ENCODE measurements around the gene GLB1L. TPM values are rescaled to one million over a fixed set of nuclear protein-coding genes. Genes with fewer than 3 reads are reported as not detected.
A peak's percentile ranks its signal among the peaks of the same experiment; 100 is the strongest.

The GLB1L gene
- total RNA-seq, 1 donor from 2014 or later = 1.8 TPM

DNA sequence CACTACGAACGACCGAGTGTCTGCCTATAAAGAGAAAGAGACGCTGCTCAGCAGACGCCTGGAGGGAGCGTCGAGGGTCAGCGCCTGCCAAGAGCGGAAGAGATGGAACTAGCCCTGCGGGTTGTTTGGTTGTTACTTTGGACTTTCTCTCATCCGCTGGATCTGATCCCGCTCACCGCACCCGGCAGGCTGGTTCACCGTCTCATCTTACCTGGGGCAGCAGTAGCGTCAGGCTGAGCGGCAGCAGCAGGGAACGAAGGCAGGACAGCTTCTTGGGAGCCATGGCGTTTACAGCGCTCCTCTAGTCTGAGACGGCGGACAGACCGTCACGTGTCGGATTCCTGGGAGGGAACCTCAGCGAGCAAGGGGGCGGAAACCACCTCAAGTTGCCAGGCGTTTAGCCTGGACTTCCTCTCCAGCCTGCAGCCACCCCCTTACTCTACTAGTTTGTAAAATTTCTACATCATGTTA is 1.9 kb downstream of the GLB1L start:
- no peak overlapping the region for H3K4me3 ChIP-seq
- H3K4me1 ChIP-seq = peaks cover 5 to 23% of the 10 kb centered on the region in 2 donors
- H3K9me3 ChIP-seq = no peaks in the 10 kb centered on the region
- H3K36me3 ChIP-seq = peaks cover 7 to 12% of the 10 kb centered on the region in 2 donors
- no peak overlapping the region for H3K27ac ChIP-seq
- intact Hi-C loops (cut with DNase I) = no loop called here
- DNase-seq (ENCODE audit: low spot score in 2 of 2) = no peak
- TF ChIP-seq, protein P1, sequence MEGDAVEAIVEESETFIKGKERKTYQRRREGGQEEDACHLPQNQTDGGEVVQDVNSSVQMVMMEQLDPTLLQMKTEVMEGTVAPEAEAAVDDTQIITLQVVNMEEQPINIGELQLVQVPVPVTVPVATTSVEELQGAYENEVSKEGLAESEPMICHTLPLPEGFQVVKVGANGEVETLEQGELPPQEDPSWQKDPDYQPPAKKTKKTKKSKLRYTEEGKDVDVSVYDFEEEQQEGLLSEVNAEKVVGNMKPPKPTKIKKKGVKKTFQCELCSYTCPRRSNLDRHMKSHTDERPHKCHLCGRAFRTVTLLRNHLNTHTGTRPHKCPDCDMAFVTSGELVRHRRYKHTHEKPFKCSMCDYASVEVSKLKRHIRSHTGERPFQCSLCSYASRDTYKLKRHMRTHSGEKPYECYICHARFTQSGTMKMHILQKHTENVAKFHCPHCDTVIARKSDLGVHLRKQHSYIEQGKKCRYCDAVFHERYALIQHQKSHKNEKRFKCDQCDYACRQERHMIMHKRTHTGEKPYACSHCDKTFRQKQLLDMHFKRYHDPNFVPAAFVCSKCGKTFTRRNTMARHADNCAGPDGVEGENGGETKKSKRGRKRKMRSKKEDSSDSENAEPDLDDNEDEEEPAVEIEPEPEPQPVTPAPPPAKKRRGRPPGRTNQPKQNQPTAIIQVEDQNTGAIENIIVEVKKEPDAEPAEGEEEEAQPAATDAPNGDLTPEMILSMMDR (IDR thresholded peaks at IDR 0.05) = no peak
- H3K27me3 ChIP-seq = no peaks in the 10 kb centered on the region

DNA sequence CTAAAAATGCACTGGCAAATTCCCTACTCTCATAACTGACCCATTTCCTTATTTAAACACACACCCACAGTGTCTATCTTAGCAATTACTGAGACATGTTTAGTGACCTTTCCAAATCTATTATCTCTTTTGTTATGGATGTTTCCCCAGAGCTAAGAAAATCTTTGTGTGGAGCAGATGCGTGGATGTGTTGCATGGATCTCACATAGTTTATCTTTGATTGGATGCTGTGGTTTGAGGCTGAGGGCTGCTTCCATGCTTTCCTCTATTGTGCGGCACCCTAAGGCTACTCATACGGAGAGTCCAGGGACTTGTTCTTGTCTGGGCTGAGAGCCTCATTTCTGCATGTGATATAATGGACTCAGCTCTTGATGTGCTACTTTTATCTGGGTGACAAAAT is 10.9 kb downstream of the GLB1L start:
- Histone ChIP-seq H3K36me3 (peaks cover 51 to 63% of the 10 kb centered on the region in 2 donors), H3K9me3 (no peaks in the 10 kb centered on the region), H3K27ac (no peak overlapping the region), H3K27me3 (no peaks in the 10 kb centered on the region), H3K4me1 (peaks cover 0 to 11% of the 10 kb centered on the region in 2 donors), H3K4me3 (no peak overlapping the region)
- no peak for DNase-seq (ENCODE audit: low spot score in 2 of 2)
- intact Hi-C loops (cut with DNase I) = no loop called here
- TF ChIP-seq, protein P1 (IDR thresholded peaks at IDR 0.05) = no peak

DNA sequence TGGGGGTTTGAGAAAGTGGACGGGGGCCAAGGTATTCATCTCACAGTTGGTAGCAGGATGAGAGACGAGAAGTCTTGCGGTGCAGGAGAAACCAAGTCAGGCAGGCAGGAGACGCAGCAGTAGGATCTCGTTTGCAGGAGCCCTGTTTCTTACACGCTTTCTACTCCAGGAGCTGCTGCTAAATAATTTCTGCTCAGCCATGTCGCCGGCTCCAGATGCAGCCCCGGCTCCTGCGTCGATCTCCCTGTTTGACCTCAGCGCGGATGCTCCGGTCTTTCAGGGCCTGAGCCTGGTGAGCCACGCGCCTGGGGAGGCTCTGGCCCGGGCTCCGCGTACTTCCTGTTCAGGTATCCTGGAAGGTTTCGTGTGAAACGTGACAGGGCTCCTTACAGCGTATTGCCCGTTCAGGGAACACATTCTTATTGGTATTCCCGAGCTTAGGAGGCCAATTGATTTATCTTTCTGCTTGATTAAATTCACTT is 15.1 kb downstream of the GLB1L start:
- H3K4me3 ChIP-seq = peak overlapping the region; percentile 66 to 96
- peaks cover 32 to 44% of the 10 kb centered on the region in 2 donors for H3K36me3 ChIP-seq
- H3K4me1 ChIP-seq = peaks cover 4 to 23% of the 10 kb centered on the region in 2 donors
- intact Hi-C loops (cut with DNase I) = no loop called here
- DNase-seq (ENCODE audit: low spot score in 2 of 2) = no peak
- peak overlapping the region; percentile 93 to 97 for H3K27ac ChIP-seq
- H3K9me3 ChIP-seq = no peaks in the 10 kb centered on the region
- TF ChIP-seq, protein P1 (IDR thresholded peaks at IDR 0.05) = no peak
- H3K27me3 ChIP-seq = no peaks in the 10 kb centered on the region

- H3K4me1 ChIP-seq = peaks cover 4 to 23% of the 10 kb centered on the region in 2 donors
- H3K4me3 ChIP-seq = peak within 1 kb of the TSS; percentile 66 to 96
- H3K9me3 ChIP-seq = no peaks in the 10 kb centered on the region
- TF ChIP-seq, protein P1 (IDR thresholded peaks at IDR 0.05) = no peak
- intact Hi-C loops (cut with DNase I) = loop anchor here (1.0 kb wide), 5 partner anchors 10 to 65 kb away; partner anchors contain the start of genes CNPPD1, GLB1L, STK16 and ZFAND2B
- DNase-seq (ENCODE audit: low spot score in 2 of 2) = peak; percentile 98 to 99
- H3K27ac ChIP-seq = peak within 1 kb of the TSS; percentile 93 to 97
- H3K27me3 ChIP-seq = no peaks in the 10 kb centered on the region
- peaks cover 32 to 44% of the 10 kb centered on the region in 2 donors for H3K36me3 ChIP-seq
Observed at GRCh38 chr2:219229305-219230058, 15.8 kb downstream of the GLB1L start, which contains the start of the genes ANKZF1 and ATG9A. TSS of gene ANKZF1 (plus strand) at chr2:219229806. CDS start at chr2:219230258, 452 bp downstream. TSS of gene ATG9A (minus strand) at chr2:219229636. CDS start at chr2:219228024, 1,612 bp downstream.

DNA sequence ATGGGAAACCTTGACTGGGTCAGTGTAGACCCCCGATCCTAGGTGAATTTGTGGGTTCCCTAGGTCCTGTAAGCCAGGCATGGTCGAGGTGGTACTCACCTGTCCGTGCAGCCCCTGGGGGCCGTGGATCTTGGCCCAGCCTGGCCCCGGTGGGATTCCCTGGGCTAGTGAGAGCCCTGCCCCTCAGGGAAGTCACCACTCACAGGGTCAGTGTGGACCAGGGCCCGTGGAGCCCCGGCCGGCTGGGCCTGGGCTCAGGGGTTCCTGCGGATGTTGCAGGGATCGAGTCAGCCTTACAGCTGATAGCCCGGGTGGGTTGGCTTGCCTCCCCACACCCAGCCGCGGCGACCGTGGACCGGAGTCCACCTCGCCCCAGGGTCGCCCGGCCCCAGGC is 16.3 kb downstream of the GLB1L start:
- TF ChIP-seq, protein P1 (IDR thresholded peaks at IDR 0.05) = no peak
- intact Hi-C loops (cut with DNase I) = loop anchor here (1.0 kb wide), 5 partner anchors 10 to 65 kb away; partner anchors contain the start of genes CNPPD1, GLB1L, STK16 and ZFAND2B
- no peaks in the 10 kb centered on the region for H3K27me3 ChIP-seq
- DNase-seq (ENCODE audit: low spot score in 2 of 2) = no peak
- H3K4me3 ChIP-seq = peak overlapping the region; percentile 66 to 96
- peaks cover 32 to 44% of the 10 kb centered on the region in 2 donors for H3K36me3 ChIP-seq
- H3K9me3 ChIP-seq = no peaks in the 10 kb centered on the region
- H3K27ac ChIP-seq = peak overlapping the region; percentile 93 to 97
- H3K4me1 ChIP-seq = peaks cover 4 to 23% of the 10 kb centered on the region in 2 donors
